ENCODE measurements around the gene CS. TPM values are rescaled to one million over a fixed set of nuclear protein-coding genes. Genes with fewer than 3 reads are reported as not detected.
A peak's percentile ranks its signal among the peaks of the same experiment; 100 is the strongest.

The CS gene
- total RNA-seq, 1 donor from 2014 or later, result 269 TPM

DNA sequence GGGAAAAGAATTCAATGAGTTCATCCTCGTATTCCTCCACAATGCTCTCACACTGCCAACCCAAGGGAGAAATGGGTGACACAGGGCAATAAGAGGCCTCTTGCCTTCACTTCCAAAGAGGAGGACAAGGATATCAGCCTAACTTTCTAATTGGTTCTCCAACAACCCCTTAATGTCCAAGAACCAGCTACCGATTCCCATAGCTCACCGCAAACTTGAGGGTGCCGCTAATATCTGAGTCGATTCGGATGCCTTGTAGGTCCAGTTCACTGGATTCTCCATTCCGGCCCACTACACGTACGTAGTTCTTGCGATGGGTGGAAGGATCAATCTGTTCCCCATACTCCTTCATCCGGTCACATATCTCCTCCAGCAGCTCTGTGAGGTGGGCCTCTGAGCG, 10.9 kb upstream of the CS start:
- Mint-ChIP-seq H3K4me3 (no peak overlapping the region), H3K9me3 (no peaks in the 10 kb centered on the region), H3K27me3 (ENCODE audit: insufficient read depth) (no peaks in the 10 kb centered on the region), H3K4me1 (ENCODE audit: low read depth) (peaks cover 12% of the 10 kb centered on the region), H3K36me3 (ENCODE audit: low read depth) (peaks cover 23% of the 10 kb centered on the region), H3K27ac (no peak overlapping the region)
- DNase-seq (ENCODE audit: low spot score), result no peak
- intact Hi-C loops (cut with micrococcal nuclease), result no loop called here

- H3K36me3 Mint-ChIP-seq (ENCODE audit: low read depth), result peaks cover 19% of the 10 kb centered on the region
- H3K4me1 Mint-ChIP-seq (ENCODE audit: low read depth), result no peaks in the 10 kb centered on the region
- no peaks in the 10 kb centered on the region for H3K27me3 Mint-ChIP-seq (ENCODE audit: insufficient read depth)
These were observed 8.6 kb upstream of the CS start for GRCh38 chr12:56308714-56309113.

GRCh38 chr12:56307221-56307965, 7.3 kb upstream of the CS start:
- no peak for DNase-seq (ENCODE audit: low spot score)
- H3K27ac Mint-ChIP-seq, result no peak overlapping the region
- H3K9me3 Mint-ChIP-seq, result no peaks in the 10 kb centered on the region
- intact Hi-C loops (cut with micrococcal nuclease), result no loop called here
- H3K36me3 Mint-ChIP-seq (ENCODE audit: low read depth), result peaks cover 19% of the 10 kb centered on the region
- peaks cover under 1% of the 10 kb centered on the region for H3K4me1 Mint-ChIP-seq (ENCODE audit: low read depth)
- no peaks in the 10 kb centered on the region for H3K27me3 Mint-ChIP-seq (ENCODE audit: insufficient read depth)
- H3K4me3 Mint-ChIP-seq, result no peak overlapping the region

More at GRCh38 chr12:56308714-56309113, 8.6 kb upstream of the CS start:
- H3K4me3 Mint-ChIP-seq, result no peak overlapping the region
- intact Hi-C loops (cut with micrococcal nuclease), result no loop called here
- DNase-seq (ENCODE audit: low spot score), result no peak
- no peaks in the 10 kb centered on the region for H3K9me3 Mint-ChIP-seq
- no peak overlapping the region for H3K27ac Mint-ChIP-seq

DNA sequence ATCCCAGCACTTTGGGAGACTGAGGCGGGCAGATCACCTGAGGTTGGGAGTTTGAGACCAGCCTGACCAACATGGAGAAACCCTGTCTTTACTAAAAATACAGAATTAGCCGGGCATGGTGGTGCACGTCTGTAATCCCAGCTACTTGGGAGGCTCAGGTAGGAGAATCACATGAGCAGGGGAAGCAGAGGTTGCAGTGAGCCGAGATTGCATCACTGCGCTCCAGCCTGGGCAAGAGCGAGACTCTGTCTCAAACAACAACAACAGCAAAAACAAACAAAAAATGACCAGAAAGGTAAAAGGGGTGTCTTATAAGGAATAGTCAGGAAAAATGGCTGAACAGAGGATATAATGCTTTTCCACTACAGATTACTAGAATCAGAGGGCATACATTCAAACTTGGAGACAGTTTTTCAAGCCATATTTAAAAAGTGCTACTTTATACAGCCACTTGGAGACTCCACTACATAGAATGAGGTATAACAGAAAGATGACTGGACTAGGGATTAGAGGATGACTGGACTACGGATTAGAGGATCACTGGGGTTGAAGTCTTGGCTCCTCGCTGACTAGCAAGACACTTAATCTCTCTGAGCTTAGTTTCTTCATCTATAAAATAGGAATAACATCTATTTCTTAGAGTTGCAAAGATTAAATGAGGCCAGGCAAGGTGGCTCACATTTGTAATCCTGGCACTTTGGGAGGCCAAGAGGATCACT, 4.9 kb upstream of the CS start:
- H3K36me3 Mint-ChIP-seq (ENCODE audit: low read depth), result peaks cover 11% of the 10 kb centered on the region

GRCh38 chr12:56304276-56304675, 4.1 kb upstream of the CS start:
- peaks cover 21% of the 10 kb centered on the region for H3K4me1 Mint-ChIP-seq (ENCODE audit: low read depth)
- H3K9me3 Mint-ChIP-seq, result no peaks in the 10 kb centered on the region
- intact Hi-C loops (cut with micrococcal nuclease), result no loop called here
- no peaks in the 10 kb centered on the region for H3K27me3 Mint-ChIP-seq (ENCODE audit: insufficient read depth)
- H3K4me3 Mint-ChIP-seq, result no peak overlapping the region
- H3K36me3 Mint-ChIP-seq (ENCODE audit: low read depth), result peaks cover 7% of the 10 kb centered on the region
- no peak for DNase-seq (ENCODE audit: low spot score)
- H3K27ac Mint-ChIP-seq, result no peak overlapping the region

More for the DNA sequence above, 4.9 kb upstream of the CS start:
- intact Hi-C loops (cut with micrococcal nuclease), result no loop called here
- no peak overlapping the region for H3K27ac Mint-ChIP-seq
- H3K27me3 Mint-ChIP-seq (ENCODE audit: insufficient read depth), result no peaks in the 10 kb centered on the region
- DNase-seq (ENCODE audit: low spot score), result no peak
- peaks cover 20% of the 10 kb centered on the region for H3K4me1 Mint-ChIP-seq (ENCODE audit: low read depth)
- no peaks in the 10 kb centered on the region for H3K9me3 Mint-ChIP-seq
- no peak overlapping the region for H3K4me3 Mint-ChIP-seq

DNA sequence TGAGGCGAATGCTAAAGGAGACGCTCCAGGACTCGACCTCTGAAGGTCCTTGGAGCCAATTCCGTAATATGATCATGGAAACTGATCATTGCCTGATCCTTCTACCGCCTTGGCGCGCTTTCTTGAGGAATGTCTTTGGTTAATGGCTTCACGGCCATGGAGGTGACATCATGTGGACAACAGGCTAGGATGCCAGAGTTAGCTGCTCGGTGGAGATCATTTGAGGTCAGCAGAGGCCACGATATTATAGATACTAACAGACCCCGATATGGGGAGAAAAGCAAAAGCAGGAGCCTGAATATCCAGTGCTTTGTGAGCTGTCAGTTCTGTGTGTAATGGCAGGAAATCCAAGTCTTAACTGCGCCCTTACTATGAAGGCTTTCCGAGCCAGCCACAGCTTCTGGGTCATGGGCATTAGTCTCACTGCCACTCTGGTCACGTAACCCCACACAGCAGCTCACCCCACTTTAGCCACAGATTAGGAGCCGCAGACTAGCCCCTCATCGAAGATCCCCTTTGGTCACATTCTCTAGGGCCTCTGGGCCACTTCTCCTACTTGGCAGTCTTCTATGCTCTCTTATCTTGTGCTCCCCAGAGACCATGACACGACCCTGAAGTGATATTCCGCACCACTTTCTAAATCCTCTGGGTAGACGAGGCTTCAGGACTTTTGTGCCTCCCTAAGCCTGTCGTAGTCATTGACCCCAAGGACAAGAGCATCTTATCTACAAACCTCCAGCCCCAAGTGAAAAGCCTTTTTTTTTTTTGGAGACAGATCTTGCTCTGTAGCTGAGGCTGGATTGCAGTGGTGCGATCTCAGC, 724 bp upstream of the CS start:
- Mint-ChIP-seq H3K4me3 (peak overlapping the region; percentile 98), H3K27me3 (ENCODE audit: insufficient read depth) (no peaks in the 10 kb centered on the region), H3K27ac (peak overlapping the region; percentile 90), H3K4me1 (ENCODE audit: low read depth) (peaks cover 51% of the 10 kb centered on the region), H3K9me3 (no peaks in the 10 kb centered on the region), H3K36me3 (ENCODE audit: low read depth) (peaks cover 24% of the 10 kb centered on the region)
- intact Hi-C loops (cut with micrococcal nuclease), result loop anchor here (1.0 kb wide), 12 partner anchors 15 to 483 kb away; partner anchors contain the start of genes ANKRD52, IL23A, ORMDL2 and PAN2
- DNase-seq (ENCODE audit: low spot score), result no peak

- Mint-ChIP-seq H3K27ac (peak overlapping the region; percentile 90), H3K27me3 (ENCODE audit: insufficient read depth) (no peaks in the 10 kb centered on the region), H3K4me1 (ENCODE audit: low read depth) (peaks cover 51% of the 10 kb centered on the region), H3K9me3 (no peaks in the 10 kb centered on the region), H3K4me3 (peak overlapping the region; percentile 98), H3K36me3 (ENCODE audit: low read depth) (peaks cover 20% of the 10 kb centered on the region)
- intact Hi-C loops (cut with micrococcal nuclease), result no loop called here
- DNase-seq (ENCODE audit: low spot score), result peak; percentile 20
These were observed 750 bp downstream of the CS start for GRCh38 chr12:56299308-56299852.

DNA sequence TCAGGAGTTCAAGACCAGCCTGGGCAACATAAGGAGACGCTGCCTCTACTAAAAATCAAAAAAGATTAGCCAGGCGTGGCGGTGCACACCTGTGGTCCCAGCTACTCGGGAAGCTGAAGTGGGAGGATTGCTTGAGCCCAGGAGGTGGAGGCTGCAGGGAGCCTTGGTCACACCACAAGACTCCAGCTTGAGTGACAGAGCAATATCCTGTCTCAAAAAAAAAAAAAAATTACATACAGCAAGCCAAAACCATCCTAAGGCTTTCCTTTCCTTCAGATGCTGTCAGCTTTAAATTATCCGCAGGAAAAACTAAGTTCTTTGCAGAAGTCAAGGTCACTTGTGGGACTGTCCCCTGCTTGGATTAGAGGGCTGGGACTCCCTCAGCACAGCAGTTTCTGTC, 1.3 kb downstream of the CS start:
- Mint-ChIP-seq H3K4me3 (peak overlapping the region; percentile 98), H3K27me3 (ENCODE audit: insufficient read depth) (no peaks in the 10 kb centered on the region), H3K4me1 (ENCODE audit: low read depth) (peaks cover 54% of the 10 kb centered on the region), H3K27ac (peak overlapping the region; percentile 90), H3K36me3 (ENCODE audit: low read depth) (peaks cover 23% of the 10 kb centered on the region), H3K9me3 (no peaks in the 10 kb centered on the region)
- intact Hi-C loops (cut with micrococcal nuclease), result no loop called here
- DNase-seq (ENCODE audit: low spot score), result no peak

DNA sequence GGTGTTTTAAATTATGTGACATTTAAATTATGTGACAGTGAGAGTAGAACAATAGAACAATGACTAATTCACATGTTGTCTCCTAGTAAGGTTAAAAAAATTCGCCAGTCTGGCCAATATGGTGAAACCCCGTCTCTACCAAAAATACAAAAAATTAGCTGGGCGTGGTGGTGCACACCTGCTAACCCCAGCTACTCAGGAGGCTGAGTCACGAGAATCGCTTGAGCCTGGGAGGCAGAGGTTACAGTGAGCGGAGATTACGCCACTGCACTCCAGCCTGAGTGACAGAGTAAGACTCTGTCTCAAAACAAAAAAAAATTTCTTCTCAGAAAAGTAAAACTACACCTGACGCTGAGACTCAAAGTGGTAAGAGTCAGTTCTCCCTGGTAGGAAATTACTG, 2.7 kb downstream of the CS start:
- no peak overlapping the region for H3K27ac Mint-ChIP-seq
- no peak for DNase-seq (ENCODE audit: low spot score)
- intact Hi-C loops (cut with micrococcal nuclease), result no loop called here
- H3K9me3 Mint-ChIP-seq, result no peaks in the 10 kb centered on the region
- H3K4me1 Mint-ChIP-seq (ENCODE audit: low read depth), result peaks cover 57% of the 10 kb centered on the region
- peak overlapping the region; percentile 60 for H3K4me3 Mint-ChIP-seq
- H3K36me3 Mint-ChIP-seq (ENCODE audit: low read depth), result peaks cover 25% of the 10 kb centered on the region
- H3K27me3 Mint-ChIP-seq (ENCODE audit: insufficient read depth), result no peaks in the 10 kb centered on the region

GRCh38 chr12:56296295-56296694, 3.8 kb downstream of the CS start:
- intact Hi-C loops (cut with micrococcal nuclease), result no loop called here
- peaks cover 29% of the 10 kb centered on the region for H3K36me3 Mint-ChIP-seq (ENCODE audit: low read depth)
- no peak overlapping the region for H3K4me3 Mint-ChIP-seq
- peaks cover 53% of the 10 kb centered on the region for H3K4me1 Mint-ChIP-seq (ENCODE audit: low read depth)
- H3K9me3 Mint-ChIP-seq, result no peaks in the 10 kb centered on the region
- no peaks in the 10 kb centered on the region for H3K27me3 Mint-ChIP-seq (ENCODE audit: insufficient read depth)
- DNase-seq (ENCODE audit: low spot score), result no peak
- H3K27ac Mint-ChIP-seq, result no peak overlapping the region

DNA sequence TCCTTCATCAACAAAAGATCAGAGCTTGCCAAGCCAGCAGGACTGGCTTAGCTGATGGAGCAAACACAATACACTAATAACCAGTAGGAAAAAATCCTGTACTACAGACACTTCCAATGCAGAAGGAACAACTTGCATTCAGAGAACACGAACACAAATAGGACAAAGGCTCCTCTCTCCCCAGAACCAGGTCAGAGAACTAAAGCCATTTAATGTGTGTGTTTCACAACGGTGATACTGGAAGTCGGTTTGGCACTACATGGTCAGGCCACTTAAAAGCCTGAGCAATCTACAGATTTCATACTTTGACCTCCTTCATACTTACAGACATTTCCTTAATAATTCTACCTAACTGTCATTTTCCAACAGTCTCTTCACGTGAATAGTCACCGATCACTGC, 6.3 kb downstream of the CS start:
- H3K9me3 Mint-ChIP-seq, result no peaks in the 10 kb centered on the region
- H3K27ac Mint-ChIP-seq, result no peak overlapping the region
- intact Hi-C loops (cut with micrococcal nuclease), result no loop called here
- H3K4me1 Mint-ChIP-seq (ENCODE audit: low read depth), result peaks cover 46% of the 10 kb centered on the region
- H3K36me3 Mint-ChIP-seq (ENCODE audit: low read depth), result peaks cover 34% of the 10 kb centered on the region
- DNase-seq (ENCODE audit: low spot score), result no peak
- H3K27me3 Mint-ChIP-seq (ENCODE audit: insufficient read depth), result no peaks in the 10 kb centered on the region
- no peak overlapping the region for H3K4me3 Mint-ChIP-seq

GRCh38 chr12:56288705-56289387, 11.3 kb downstream of the CS start:
- H3K27me3 Mint-ChIP-seq (ENCODE audit: insufficient read depth), result no peaks in the 10 kb centered on the region
- H3K4me1 Mint-ChIP-seq (ENCODE audit: low read depth), result peaks cover 24% of the 10 kb centered on the region
- no peak for DNase-seq (ENCODE audit: low spot score)
- H3K36me3 Mint-ChIP-seq (ENCODE audit: low read depth), result peaks cover 31% of the 10 kb centered on the region
- H3K4me3 Mint-ChIP-seq, result no peak overlapping the region
- intact Hi-C loops (cut with micrococcal nuclease), result no loop called here
- no peaks in the 10 kb centered on the region for H3K9me3 Mint-ChIP-seq
- H3K27ac Mint-ChIP-seq, result no peak overlapping the region
